Cardiac fibroblast (primary cell): ENCODE measurements around the gene RAPGEF4.

ENCODE experiments used
- DNase-seq, 2 donors: peaks; one replicate each; pipeline versions ENCODE4 v3.0.0 to v3.0.0-alpha.2; 2010; ENCODE audit warnings: low read depth in 2 of 2
- H3K4me3 ChIP-seq, 2 donors: replicated peaks in 1 of 2; 1 replicate in 1 of 2; 2 replicates in 1 of 2; pipeline ENCODE4 v1.5.1; 2011; ENCODE audit warnings: low read depth in 2 of 2, low read length in 2 of 2, mild to moderate bottlenecking in 2 of 2, moderate library complexity in 1 of 2
- CTCF ChIP-seq: IDR thresholded peaks from one replicate; pipeline ENCODE4 v1.5.1; 2011; ENCODE audit warnings: low read depth, mild to moderate bottlenecking, low read length, inconsistent platforms

The RAPGEF4 gene

DNA sequence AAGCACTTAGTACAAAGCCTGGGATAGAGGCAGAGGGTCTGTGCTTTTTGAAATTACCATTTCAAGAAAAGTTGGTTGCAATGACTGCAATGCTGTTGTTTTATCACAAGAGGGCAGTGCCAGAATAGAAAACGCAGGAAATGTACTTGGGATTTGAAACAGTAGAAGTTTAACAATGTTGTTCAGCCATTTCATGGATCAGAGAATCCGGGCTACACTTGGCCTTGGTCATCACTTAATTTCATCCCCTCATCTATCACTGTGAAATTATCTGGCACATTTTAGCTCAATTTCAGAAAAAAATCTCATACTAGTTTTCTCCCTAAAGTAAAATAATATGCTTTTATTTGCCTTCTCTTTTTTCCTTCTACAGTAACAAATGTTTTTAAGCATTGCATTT is 70.8 kb downstream of the RAPGEF4 start:
- peak; percentile 72 to 79 for DNase-seq
- peak; percentile 87 for TF ChIP-seq CTCF
- no peak overlapping the region for H3K4me3 ChIP-seq

GRCh38 chr2:172806996-172807395 is 71.4 kb downstream of the RAPGEF4 start:
- TF ChIP-seq CTCF: no peak
- no peak for DNase-seq
- no peak overlapping the region for H3K4me3 ChIP-seq

DNA sequence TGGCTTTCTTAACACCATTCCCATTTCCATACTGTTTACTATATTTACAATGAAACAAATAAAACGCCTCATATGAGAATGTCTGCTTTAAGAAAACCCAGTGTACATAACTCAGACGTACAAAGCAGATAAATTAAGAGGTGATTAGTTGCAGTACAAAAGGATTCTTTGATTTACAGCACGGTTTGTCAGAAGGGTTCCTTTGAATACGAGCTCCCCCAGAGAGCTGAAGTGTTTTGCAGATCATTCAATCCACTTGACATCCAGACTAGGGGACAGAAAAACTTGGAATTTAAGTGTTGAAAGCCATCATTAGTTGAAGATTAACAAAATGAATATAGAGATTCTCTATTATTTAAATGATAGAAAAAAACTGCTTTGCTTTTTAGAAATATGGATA is 72.5 kb downstream of the RAPGEF4 start:
- no peak overlapping the region for H3K4me3 ChIP-seq
- no peak for TF ChIP-seq CTCF
- DNase-seq: no peak

- peak in 1 of 2 donors; percentile 28 for DNase-seq
- no peak for TF ChIP-seq CTCF
- no peak overlapping the region for H3K4me3 ChIP-seq
Observed at GRCh38 chr2:172811027-172811426, 75.4 kb downstream of the RAPGEF4 start.

GRCh38 chr2:172812158-172812744 is 76.6 kb downstream of the RAPGEF4 start:
- DNase-seq: peak in 1 of 2 donors; percentile 13
- H3K4me3 ChIP-seq: no peak overlapping the region
- TF ChIP-seq CTCF: no peak

DNA sequence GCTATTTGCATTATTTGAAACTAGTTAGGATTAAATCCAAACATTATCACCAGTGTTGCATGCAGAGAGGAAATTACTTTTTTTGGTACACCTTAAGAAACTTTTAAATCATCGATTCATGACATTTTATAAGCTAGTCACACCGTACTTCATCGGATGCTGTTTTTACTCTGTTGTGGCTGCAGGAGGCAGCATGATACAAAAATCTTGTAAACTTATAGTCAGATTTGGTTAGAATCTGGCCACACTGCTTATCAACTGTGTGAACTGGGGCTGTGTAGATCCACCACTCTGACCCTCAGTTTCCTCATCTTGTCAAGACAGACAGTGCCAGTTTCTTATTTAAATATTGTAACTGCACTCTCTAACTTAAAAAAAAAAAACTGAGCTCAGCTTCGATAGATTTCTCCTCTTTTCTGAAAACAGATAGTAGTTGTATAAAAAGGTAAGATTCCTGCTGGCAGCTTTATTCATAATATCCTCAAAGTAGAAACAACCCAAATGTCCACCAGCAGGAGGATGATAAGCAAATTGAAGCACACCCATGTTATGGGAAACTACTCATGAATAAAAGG is 77.8 kb downstream of the RAPGEF4 start:
- TF ChIP-seq CTCF: peak; percentile 49
- no peak overlapping the region for H3K4me3 ChIP-seq
- DNase-seq: peak; percentile 58 to 71

GRCh38 chr2:172817411-172817810 is 81.8 kb downstream of the RAPGEF4 start:
- no peak for TF ChIP-seq CTCF
- no peak overlapping the region for H3K4me3 ChIP-seq
- DNase-seq: peak in 1 of 2 donors; percentile 25
